GM18909 (cell line): Measurements from ENCODE around the gene PRR36.
A peak's percentile ranks its signal among the peaks of the same experiment; 100 is the strongest.

Experiments used
- ATAC-seq: cut with Tn5 transposase; IDR thresholded peaks from one replicate; pipeline ENCODE4 v1.9.1; 2021; ENCODE audit warnings: mild to moderate bottlenecking; ENCODE audit not compliant: unreplicated experiment, poor library complexity

PRR36 gene

GRCh38 chr19:7823686-7824301 lies 50.4 kb downstream of the PRR36 start:
- no peak for ATAC-seq

- ATAC-seq = no peak
Observed at GRCh38 chr19:7822910-7823515, 51.2 kb downstream of the PRR36 start.

GRCh38 chr19:7820588-7820987 lies 53.6 kb downstream of the PRR36 start:
- no peak for ATAC-seq

- peak; percentile 44 for ATAC-seq
Observed at GRCh38 chr19:7819337-7819736, 54.9 kb downstream of the PRR36 start.

GRCh38 chr19:7818806-7819205 lies 55.4 kb downstream of the PRR36 start:
- no peak for ATAC-seq
